GM12878 (cell line): ENCODE results near the gene ERCC2. TPM values are rescaled to one million over a fixed set of nuclear protein-coding genes. Genes with fewer than 3 reads are reported as not detected.

ENCODE experiments used
- ATF7 ChIP-seq: fragments of 450-650 bp; IDR thresholded peaks from 2 replicates; pipeline ENCODE4 v1.6.1; 2016; ENCODE audit warnings: low read depth, mild to moderate bottlenecking
- BHLHE40 ChIP-seq, 2 experiments: fragments of 450-650 bp in 1 of 2; IDR thresholded peaks; 2 replicates each; pipeline ENCODE4 v1.6.1; 2011 to 2017; ENCODE audit warnings: low read depth in 2 of 2, borderline replicate concordance in 1 of 2, improper control_type of control experiment in 1 of 2, low read length in 1 of 2, mild to moderate bottlenecking in 1 of 2
- CEBPB ChIP-seq, 2 experiments: fragments of 150-350 bp in 1 of 2; IDR thresholded peaks; 2 replicates each; pipeline ENCODE4 v1.6.1; 2012 to 2014; ENCODE audit warnings: low read depth in 2 of 2, low read length in 2 of 2, borderline replicate concordance in 1 of 2, inconsistent platforms in 1 of 2
- CHD1 ChIP-seq: IDR thresholded peaks from 2 replicates; pipeline ENCODE4 v1.6.1; 2012; ENCODE audit warnings: low read depth, low read length, improper control_type of control experiment
- CREM ChIP-seq: IDR thresholded peaks from 2 replicates; pipeline ENCODE4 v1.6.1; 2014; ENCODE audit warnings: antibody characterized with exemption, low read depth
- HDAC6 ChIP-seq: fragments of 200-600 bp; sonication (generic); IDR thresholded peaks from one replicate; pipeline ENCODE4 v1.8.0; 2017; ENCODE audit warnings: antibody characterized with exemption; ENCODE audit not compliant: unreplicated experiment
- IRF4 ChIP-seq: IDR thresholded peaks from 2 replicates; pipeline ENCODE4 v1.6.1; 2011; ENCODE audit warnings: low read depth, low read length
- JUNB ChIP-seq: IDR thresholded peaks from 2 replicates; pipeline ENCODE4 v1.6.1; 2016; ENCODE audit warnings: antibody characterized with exemption, mild to moderate bottlenecking
- JUND ChIP-seq: IDR thresholded peaks from 2 replicates; pipeline ENCODE4 v1.6.1; 2012; ENCODE audit warnings: low read depth, mild to moderate bottlenecking, low read length, improper control_type of control experiment, moderate library complexity
- LARP7 ChIP-seq: fragments of 450-650 bp; IDR thresholded peaks from 2 replicates; pipeline ENCODE4 v1.6.1; 2017; ENCODE audit warnings: mild to moderate bottlenecking
- MEF2B ChIP-seq: fragments of 450-650 bp; IDR thresholded peaks from 2 replicates; pipeline ENCODE4 v1.6.1; 2018; ENCODE audit warnings: mild to moderate bottlenecking, moderate library complexity; ENCODE audit not compliant: partially characterized antibody, poor library complexity, severe bottlenecking
- MTA2 ChIP-seq: fragments of 450-650 bp; IDR thresholded peaks from 2 replicates; pipeline ENCODE4 v1.6.1; 2016; ENCODE audit warnings: low read depth, mild to moderate bottlenecking, moderate library complexity
- MTA3 ChIP-seq: IDR thresholded peaks from 2 replicates; pipeline ENCODE4 v1.6.1; 2012; ENCODE audit warnings: low read length, inconsistent platforms, borderline replicate concordance
- NR2F1 ChIP-seq: fragments of 450-650 bp; conservative IDR thresholded peaks from 2 replicates; pipeline ENCODE4 v1.6.1; 2017; ENCODE audit warnings: mild to moderate bottlenecking
- POU2F2 ChIP-seq: IDR thresholded peaks from 3 replicates; pipeline ENCODE4 v1.6.1; 2011; ENCODE audit warnings: low read depth, mild to moderate bottlenecking, low read length, borderline replicate concordance
- TAF1 ChIP-seq: IDR thresholded peaks from 2 replicates; pipeline ENCODE4 v1.6.1; 2011; ENCODE audit warnings: mild to moderate bottlenecking, low read depth, low read length, borderline replicate concordance
- TARDBP ChIP-seq: IDR thresholded peaks from 2 replicates; pipeline ENCODE4 v1.6.1; 2016; ENCODE audit warnings: borderline replicate concordance
- ZBED1 ChIP-seq: IDR thresholded peaks from 2 replicates; pipeline ENCODE4 v1.6.1; 2016; ENCODE audit warnings: borderline replicate concordance
- ZNF274 ChIP-seq: IDR thresholded peaks from one replicate; pipeline ENCODE4 v1.8.0; 2011; ENCODE audit not compliant: insufficient read length, insufficient read depth
- polyA plus RNA-seq, 11 experiments: library from polyadenylated mRNA; depleted of rRNA in 4 of 11; unstranded in 6 of 11; stranded (reverse) in 5 of 11; fragments of >200 nt; fragmentation: Nextera tagmentation in 4 of 11; fragmentation: Illumina TruSeq in 1 of 11; extraction: Ambion mirVana in 4 of 11; extraction: Trizol in 1 of 11; gene quantifications; 1 replicate in 1 of 11; 2 replicates in 10 of 11; pipeline versions ENCODE4 v1.2.1 to v1.2.3, GENCODE V29; 2011 to 2016; ENCODE audit warnings: inconsistent platforms in 2 of 11, missing spikeins in 2 of 11, low read depth in 1 of 11
- total RNA-seq, 4 experiments: library from RNA; depleted of rRNA in 3 of 4; stranded (reverse); fragments of >200 nt in 3 of 4; fragmentation: Illumina TruSeq in 1 of 4; extraction: Trizol in 1 of 4; gene quantifications; 2 replicates each; pipeline versions ENCODE4 v1.2.1 to v1.2.3, GENCODE V29; 2013 to 2021
- TF ChIP-seq, protein P1 (sequence below): fragments of 150-350 bp; IDR thresholded peaks from 2 replicates; pipeline ENCODE4 v1.6.1; 2014; ENCODE audit warnings: mild to moderate bottlenecking, low read depth, low read length
- TF ChIP-seq, protein P2 (sequence below): fragments of 450-650 bp; IDR thresholded peaks from 2 replicates; pipeline ENCODE4 v1.6.1; 2014; ENCODE audit warnings: mild to moderate bottlenecking
- TF ChIP-seq, protein P3 (sequence below): fragments of 450-650 bp; IDR thresholded peaks from 2 replicates; pipeline ENCODE4 v1.6.1; 2016; ENCODE audit warnings: mild to moderate bottlenecking
- TF ChIP-seq, protein P4 (sequence below): IDR thresholded peaks from 2 replicates; pipeline ENCODE4 v1.6.1; 2012; ENCODE audit warnings: low read depth, low read length, improper control_type of control experiment

ERCC2 gene
- total and polyA plus RNA-seq, 10 of the 15 experiments (the other 5 are each of a cell fraction or from before 2014, with no cell fraction given), result 1.3 to 40.1 (median 15.6) TPM

DNA sequence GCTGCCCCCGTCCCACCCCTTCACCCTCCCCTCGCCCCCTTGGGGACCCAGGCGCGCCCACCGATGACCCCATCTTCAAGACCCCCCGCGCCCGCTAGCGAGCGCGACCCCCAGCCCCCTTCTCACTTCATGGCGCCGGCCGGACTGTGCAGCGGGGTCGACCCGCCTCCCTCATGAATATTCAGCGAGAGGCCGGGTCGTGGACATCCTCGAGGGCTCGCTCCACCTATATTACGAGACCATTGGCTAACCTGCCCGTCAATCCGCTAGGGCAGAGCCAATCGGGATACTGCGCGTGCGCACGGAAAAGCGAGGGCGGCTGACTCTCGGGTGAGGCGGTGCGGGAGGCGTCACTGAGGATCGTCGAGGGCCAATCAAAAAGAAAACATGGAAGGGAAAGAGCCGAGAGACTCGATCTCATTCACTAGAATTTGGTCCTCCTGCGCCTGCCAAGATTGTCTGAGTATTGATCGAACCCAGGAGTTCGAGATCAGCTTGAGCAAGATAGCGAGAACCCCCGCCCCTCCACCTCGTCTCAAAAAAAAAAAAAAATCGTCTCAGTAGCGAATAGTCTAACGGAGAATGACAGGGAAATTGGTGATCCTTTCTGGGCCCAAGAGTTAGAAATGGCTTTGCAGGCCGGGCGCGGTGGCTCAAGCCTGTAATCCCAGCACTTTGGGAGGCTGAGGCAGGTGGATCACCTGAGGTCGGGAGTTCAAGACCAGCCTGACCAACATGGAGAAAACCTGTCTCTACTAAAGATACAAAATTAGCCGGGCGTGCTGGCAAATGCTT lies at the start of gene ERCC2 (continued):
- TF ChIP-seq NR2F1 (no peak), CEBPB (IDR thresholded peaks at IDR 0.05; ENCODE audit: borderline replicate concordance in 1 of 2, low read depth in 2 of 2, low read length in 2 of 2) (no peak), ATF7 (peak; percentile 23; the same call in 1 of the 2 replicates), HDAC6 (no peak), JUND (no peak), LARP7 (no peak), POU2F2 (peak; percentile 100), JUNB (no peak), CREM (peak; percentile 68; the same call in 1 of the 2 replicates), ZBED1 (no peak), MEF2B (no peak), BHLHE40 (IDR thresholded peaks at IDR 0.05; ENCODE audit: borderline replicate concordance in 1 of 2, low read depth in 2 of 2, low read length in 1 of 2) (peak; percentile 46 to 86; a peak in 3 of 4 replicates), ZNF274 (no peak), IRF4 (no peak), CHD1 (no peak), MTA3 (no peak), TAF1 (peak; percentile 8; the same call in 1 of the 2 replicates), TARDBP (no peak), MTA2 (no peak)
- TF ChIP-seq, protein P1, sequence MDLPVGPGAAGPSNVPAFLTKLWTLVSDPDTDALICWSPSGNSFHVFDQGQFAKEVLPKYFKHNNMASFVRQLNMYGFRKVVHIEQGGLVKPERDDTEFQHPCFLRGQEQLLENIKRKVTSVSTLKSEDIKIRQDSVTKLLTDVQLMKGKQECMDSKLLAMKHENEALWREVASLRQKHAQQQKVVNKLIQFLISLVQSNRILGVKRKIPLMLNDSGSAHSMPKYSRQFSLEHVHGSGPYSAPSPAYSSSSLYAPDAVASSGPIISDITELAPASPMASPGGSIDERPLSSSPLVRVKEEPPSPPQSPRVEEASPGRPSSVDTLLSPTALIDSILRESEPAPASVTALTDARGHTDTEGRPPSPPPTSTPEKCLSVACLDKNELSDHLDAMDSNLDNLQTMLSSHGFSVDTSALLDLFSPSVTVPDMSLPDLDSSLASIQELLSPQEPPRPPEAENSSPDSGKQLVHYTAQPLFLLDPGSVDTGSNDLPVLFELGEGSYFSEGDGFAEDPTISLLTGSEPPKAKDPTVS, result no peak
- TF ChIP-seq, protein P2, sequence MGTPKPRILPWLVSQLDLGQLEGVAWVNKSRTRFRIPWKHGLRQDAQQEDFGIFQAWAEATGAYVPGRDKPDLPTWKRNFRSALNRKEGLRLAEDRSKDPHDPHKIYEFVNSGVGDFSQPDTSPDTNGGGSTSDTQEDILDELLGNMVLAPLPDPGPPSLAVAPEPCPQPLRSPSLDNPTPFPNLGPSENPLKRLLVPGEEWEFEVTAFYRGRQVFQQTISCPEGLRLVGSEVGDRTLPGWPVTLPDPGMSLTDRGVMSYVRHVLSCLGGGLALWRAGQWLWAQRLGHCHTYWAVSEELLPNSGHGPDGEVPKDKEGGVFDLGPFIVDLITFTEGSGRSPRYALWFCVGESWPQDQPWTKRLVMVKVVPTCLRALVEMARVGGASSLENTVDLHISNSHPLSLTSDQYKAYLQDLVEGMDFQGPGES, result peak; percentile 97
- TF ChIP-seq, protein P3, sequence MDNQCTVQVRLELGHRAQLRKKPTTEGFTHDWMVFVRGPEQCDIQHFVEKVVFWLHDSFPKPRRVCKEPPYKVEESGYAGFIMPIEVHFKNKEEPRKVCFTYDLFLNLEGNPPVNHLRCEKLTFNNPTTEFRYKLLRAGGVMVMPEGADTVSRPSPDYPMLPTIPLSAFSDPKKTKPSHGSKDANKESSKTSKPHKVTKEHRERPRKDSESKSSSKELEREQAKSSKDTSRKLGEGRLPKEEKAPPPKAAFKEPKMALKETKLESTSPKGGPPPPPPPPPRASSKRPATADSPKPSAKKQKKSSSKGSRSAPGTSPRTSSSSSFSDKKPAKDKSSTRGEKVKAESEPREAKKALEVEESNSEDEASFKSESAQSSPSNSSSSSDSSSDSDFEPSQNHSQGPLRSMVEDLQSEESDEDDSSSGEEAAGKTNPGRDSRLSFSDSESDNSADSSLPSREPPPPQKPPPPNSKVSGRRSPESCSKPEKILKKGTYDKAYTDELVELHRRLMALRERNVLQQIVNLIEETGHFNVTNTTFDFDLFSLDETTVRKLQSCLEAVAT, result peak; percentile 98
- TF ChIP-seq, protein P4, sequence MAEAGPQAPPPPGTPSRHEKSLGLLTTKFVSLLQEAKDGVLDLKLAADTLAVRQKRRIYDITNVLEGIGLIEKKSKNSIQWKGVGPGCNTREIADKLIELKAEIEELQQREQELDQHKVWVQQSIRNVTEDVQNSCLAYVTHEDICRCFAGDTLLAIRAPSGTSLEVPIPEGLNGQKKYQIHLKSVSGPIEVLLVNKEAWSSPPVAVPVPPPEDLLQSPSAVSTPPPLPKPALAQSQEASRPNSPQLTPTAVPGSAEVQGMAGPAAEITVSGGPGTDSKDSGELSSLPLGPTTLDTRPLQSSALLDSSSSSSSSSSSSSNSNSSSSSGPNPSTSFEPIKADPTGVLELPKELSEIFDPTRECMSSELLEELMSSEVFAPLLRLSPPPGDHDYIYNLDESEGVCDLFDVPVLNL, result no peak
